ENCODE data around the gene ALKBH2. TPM values are rescaled to one million over a fixed set of nuclear protein-coding genes. Genes with fewer than 3 reads are reported as not detected.

ALKBH2 gene
- total RNA-seq, 2 experiments from 2014 or later = 12.8 to 14.0 TPM

DNA sequence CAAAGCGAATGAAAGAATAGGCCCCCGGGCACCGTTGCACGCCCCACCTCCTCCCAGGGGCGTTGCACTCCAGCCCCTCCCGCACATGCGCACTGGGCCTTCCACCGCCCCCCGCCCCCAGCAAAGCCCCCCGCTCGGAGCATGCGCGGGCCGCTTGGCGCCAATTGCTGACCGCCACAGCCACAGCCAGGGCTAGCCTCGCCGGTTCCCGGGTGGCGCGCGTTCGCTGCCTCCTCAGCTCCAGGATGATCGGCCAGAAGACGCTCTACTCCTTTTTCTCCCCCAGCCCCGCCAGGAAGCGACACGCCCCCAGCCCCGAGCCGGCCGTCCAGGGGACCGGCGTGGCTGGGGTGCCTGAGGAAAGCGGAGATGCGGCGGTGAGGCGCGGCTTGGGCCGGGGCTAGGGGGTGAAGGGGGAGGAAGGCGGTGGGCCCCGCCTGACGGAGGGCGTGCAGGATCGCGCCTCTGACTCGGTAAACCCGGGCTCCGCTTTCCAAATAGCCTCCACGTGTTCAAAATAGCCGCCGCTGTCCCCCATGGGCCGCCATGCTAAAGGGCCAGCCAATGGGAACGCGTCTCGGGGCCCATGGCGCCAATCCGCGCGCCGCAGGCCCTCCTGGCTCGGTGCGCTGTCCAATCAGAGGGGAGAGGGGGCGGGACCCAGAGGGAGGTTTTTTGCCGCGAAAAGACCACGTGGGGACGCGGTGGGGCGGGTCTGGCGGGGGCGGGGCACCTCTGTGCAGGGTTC lies 4.3 kb upstream of the ALKBH2 start, which contains the start of gene UNG:
UNG (plus strand) TSS at position 163 of the 748 bp plus-strand sequence; CDS start at position 246, 83 bp downstream.
- H3K4me3 ChIP-seq (ENCODE audit: low read length) = peak within 1 kb of the TSS; percentile 92
- peak within 1 kb of the TSS; percentile 6 to 43 for H3K27ac ChIP-seq (ENCODE audit: low read depth in 1 of 2, low read length in 2 of 2)
- DNase-seq (peak; percentile 95 to 98 (median 96)), ATAC-seq (ENCODE audit: poor library complexity) (peak; percentile 82)
- H3K36me3 Mint-ChIP-seq (ENCODE audit: low read depth) = peaks cover 31% of the 10 kb centered on the region
- intact Hi-C loops (cut with DNase I, micrococcal nuclease) = loop anchor here (1.0 to 5.0 kb wide), 3 partner anchors 57 to 465 kb away; partner anchors contain the start of gene SELPLG (in 1 of the 2)
- H3K36me3 ChIP-seq (ENCODE audit: insufficient read depth, low read length) = peaks cover 12% of the 10 kb centered on the region
- H3K9me3 Mint-ChIP-seq = no peaks in the 10 kb centered on the region
- peak within 1 kb of the TSS; percentile 94 for H3K4me3 Mint-ChIP-seq
- peaks cover 51% of the 10 kb centered on the region for H3K4me1 Mint-ChIP-seq (ENCODE audit: low read depth)
- POLR2A ChIA-PET = interaction anchor here (1.7 to 2.7 kb wide), 2 partner anchors 57 to 536 kb away, joined by 6 to 10 read pairs; partner anchors contain the start of gene SART3
- no peaks in the 10 kb centered on the region for H3K27me3 Mint-ChIP-seq
- CTCF ChIA-PET = interaction anchor here (5.4 kb wide), 1 partner anchor 14 kb away, joined by 28 read pairs; no protein-coding TSS in a partner anchor
- peaks cover 45% of the 10 kb centered on the region for H3K4me1 ChIP-seq (ENCODE audit: insufficient read depth, low read length)
- H3K27me3 ChIP-seq (ENCODE audit: control insufficient read depth in 1 of 2, insufficient read depth in 2 of 2, low read length in 2 of 2) = no peaks in the 10 kb centered on the region
- H3K27ac Mint-ChIP-seq = peak within 1 kb of the TSS; percentile 70
- no peak for TF ChIP-seq CTCF (IDR thresholded peaks at IDR 0.05)
- H3K9me3 ChIP-seq (ENCODE audit: control insufficient read depth in 1 of 2, insufficient read depth in 1 of 2, low read length in 2 of 2) = no peaks in the 10 kb centered on the region

DNA sequence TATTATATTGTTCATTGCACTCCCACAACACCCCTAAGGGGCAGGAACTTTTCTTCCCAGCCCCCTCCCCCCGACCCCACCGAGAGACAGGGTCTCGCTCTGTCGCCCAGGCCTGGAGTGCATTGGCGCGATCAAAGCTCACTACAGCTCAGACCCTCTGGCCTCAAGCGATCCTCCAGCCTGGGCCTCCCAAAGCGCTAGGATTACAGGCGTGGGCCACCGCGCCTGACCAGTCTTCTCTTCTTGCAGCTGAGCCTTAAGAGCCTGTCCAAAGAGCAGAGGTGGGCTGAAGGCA lies 3.8 kb upstream of the ALKBH2 start:
- no peak for TF ChIP-seq CTCF (IDR thresholded peaks at IDR 0.05)
- intact Hi-C loops (cut with DNase I, micrococcal nuclease) = loop anchor here in 1 of 2 experiments (2.0 to 5.0 kb wide), 2 partner anchors 58 to 465 kb away; partner anchors contain the start of gene SELPLG
- Mint-ChIP-seq H3K4me1 (ENCODE audit: low read depth) (peaks cover 56% of the 10 kb centered on the region), H3K36me3 (ENCODE audit: low read depth) (peaks cover 32% of the 10 kb centered on the region), H3K27me3 (no peaks in the 10 kb centered on the region), H3K4me3 (peak overlapping the region; percentile 54), H3K9me3 (no peaks in the 10 kb centered on the region), H3K27ac (no peak overlapping the region)
- CTCF ChIA-PET = no interaction called here
- POLR2A ChIA-PET = no interaction called here
- H3K4me3 ChIP-seq (ENCODE audit: low read length) = no peak overlapping the region
- no peaks in the 10 kb centered on the region for H3K9me3 ChIP-seq (ENCODE audit: control insufficient read depth in 1 of 2, insufficient read depth in 1 of 2, low read length in 2 of 2)
- H3K36me3 ChIP-seq (ENCODE audit: insufficient read depth, low read length) = peaks cover 7% of the 10 kb centered on the region
- DNase-seq (no peak), ATAC-seq (ENCODE audit: poor library complexity) (no peak)
- H3K27me3 ChIP-seq (ENCODE audit: control insufficient read depth in 1 of 2, insufficient read depth in 2 of 2, low read length in 2 of 2) = no peaks in the 10 kb centered on the region
- H3K4me1 ChIP-seq (ENCODE audit: insufficient read depth, low read length) = peaks cover 51% of the 10 kb centered on the region
- no peak overlapping the region for H3K27ac ChIP-seq (ENCODE audit: low read depth in 1 of 2, low read length in 2 of 2)

GRCh38 chr12:109092497-109093021 lies 713 bp downstream of the ALKBH2 start:
- H3K27me3 Mint-ChIP-seq = no peaks in the 10 kb centered on the region
- intact Hi-C loops (cut with DNase I, micrococcal nuclease) = loop anchor here (1.0 to 5.0 kb wide), 15 partner anchors 39 to 620 kb away; partner anchors contain the start of genes FAM222A (in 1 of the 2), FICD (in 1 of the 2), ISCU (in 1 of the 2) and MMAB (in 1 of the 2)
- DNase-seq = no peak

More at GRCh38 chr12:109092497-109093021, 713 bp downstream of the ALKBH2 start:
- Mint-ChIP-seq H3K4me3 (peak overlapping the region; percentile 91), H3K4me1 (ENCODE audit: low read depth) (peaks cover 36% of the 10 kb centered on the region), H3K9me3 (no peaks in the 10 kb centered on the region), H3K36me3 (ENCODE audit: low read depth) (peaks cover 39% of the 10 kb centered on the region), H3K27ac (peak overlapping the region; percentile 87)
- no peak for ATAC-seq (ENCODE audit: poor library complexity)
- POLR2A ChIA-PET = interaction anchor here (0.6 to 1.6 kb wide), 8 partner anchors 10 to 428 kb away, joined by 3 to 10 read pairs (median 4); partner anchors contain the start of genes SSH1 and USP30
- Histone ChIP-seq H3K27ac (ENCODE audit: low read depth in 1 of 2, low read length in 2 of 2) (peak overlapping the region; percentile 64 to 66), H3K4me1 (ENCODE audit: insufficient read depth, low read length) (peaks cover 37% of the 10 kb centered on the region), H3K36me3 (ENCODE audit: insufficient read depth, low read length) (peaks cover 22% of the 10 kb centered on the region), H3K27me3 (ENCODE audit: control insufficient read depth in 1 of 2, insufficient read depth in 2 of 2, low read length in 2 of 2) (no peaks in the 10 kb centered on the region), H3K4me3 (ENCODE audit: low read length) (peak overlapping the region; percentile 84), H3K9me3 (ENCODE audit: control insufficient read depth in 1 of 2, insufficient read depth in 1 of 2, low read length in 2 of 2) (no peaks in the 10 kb centered on the region)
- TF ChIP-seq CTCF (IDR thresholded peaks at IDR 0.05) = no peak
- CTCF ChIA-PET = interaction anchor here (0.6 to 2.3 kb wide), 17 partner anchors 8 to 1417 kb away, joined by 3 to 31 read pairs (median 4); partner anchors contain the start of genes SART3, SELPLG, SSH1 and USP30

Data from CD4-positive, alpha-beta T cell (primary cell).